HG03139 (cell line): ENCODE measurements around the gene ZNF230.

Experiments
- ATAC-seq: cut with Tn5 transposase; IDR thresholded peaks from one replicate; pipeline ENCODE4 v1.9.1; 2021; ENCODE audit not compliant: unreplicated experiment

The ZNF230 gene

DNA sequence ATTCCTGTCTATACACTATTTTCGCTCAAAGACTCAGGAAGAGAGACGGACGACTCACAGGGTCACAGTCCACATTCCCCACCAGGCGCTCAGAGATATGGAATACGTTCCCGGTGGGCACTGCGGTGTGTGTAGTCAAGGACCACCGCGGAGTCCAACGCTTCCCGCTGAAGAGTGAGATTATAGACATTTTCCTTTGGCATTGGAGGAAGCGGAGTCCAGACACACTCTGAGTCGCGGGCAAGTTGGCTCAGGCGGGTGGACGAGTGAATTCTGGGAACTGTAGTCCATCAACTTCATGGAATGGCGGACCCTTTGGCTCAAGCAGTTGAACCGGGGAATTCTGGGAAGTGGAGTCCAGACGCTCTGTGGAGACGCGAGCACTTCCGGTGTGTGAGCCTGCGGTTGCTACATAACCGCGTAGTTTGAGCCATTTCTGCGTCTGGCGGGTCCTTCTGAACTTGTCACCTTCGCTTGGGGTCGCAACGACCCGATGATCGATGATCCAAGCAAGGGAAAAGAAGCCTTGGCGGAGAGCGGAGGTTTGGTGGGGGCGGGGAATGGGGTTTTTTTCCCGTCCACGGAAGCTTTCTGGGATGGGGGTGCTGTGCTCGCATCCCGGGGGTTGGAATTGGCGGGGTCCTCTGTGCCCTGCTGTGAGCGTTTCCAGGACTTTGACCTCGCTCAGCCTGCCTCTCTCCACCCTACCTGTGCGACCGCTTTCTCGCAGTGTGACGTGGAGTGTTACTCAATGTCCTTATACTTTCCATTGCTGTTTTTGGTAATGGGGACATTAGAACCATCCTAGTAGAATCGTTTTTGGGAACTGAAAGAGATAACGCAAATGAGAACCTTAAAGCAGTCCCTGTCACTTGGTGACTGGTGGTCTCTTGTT, at the start of gene ZNF230:
TSS of gene ZNF230 (plus strand) at position 392 of the 895 bp plus-strand sequence. CDS start 4,122 bp downstream, outside the sequence.
- ATAC-seq, result peak; percentile 88

DNA sequence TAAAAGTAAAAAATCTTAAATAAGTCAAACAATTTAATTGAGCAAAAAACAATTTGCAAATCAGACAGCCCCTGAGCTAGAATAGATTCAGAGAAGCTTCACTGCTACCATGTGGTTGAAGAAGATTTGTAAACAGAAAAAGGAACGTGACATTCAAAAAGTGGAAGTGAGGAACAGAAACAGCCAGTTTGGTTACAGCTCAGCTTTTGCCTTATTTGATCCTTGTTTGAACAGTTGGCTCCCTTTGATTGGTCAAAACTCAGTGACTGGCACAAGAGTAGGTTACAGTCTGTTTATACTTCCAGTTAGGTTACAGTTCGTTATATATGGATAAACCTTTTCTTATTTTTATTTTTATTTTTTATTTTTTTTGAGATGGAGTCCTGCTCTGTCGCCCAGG, 45.9 kb upstream of the ZNF230 start:
- no peak for ATAC-seq

DNA sequence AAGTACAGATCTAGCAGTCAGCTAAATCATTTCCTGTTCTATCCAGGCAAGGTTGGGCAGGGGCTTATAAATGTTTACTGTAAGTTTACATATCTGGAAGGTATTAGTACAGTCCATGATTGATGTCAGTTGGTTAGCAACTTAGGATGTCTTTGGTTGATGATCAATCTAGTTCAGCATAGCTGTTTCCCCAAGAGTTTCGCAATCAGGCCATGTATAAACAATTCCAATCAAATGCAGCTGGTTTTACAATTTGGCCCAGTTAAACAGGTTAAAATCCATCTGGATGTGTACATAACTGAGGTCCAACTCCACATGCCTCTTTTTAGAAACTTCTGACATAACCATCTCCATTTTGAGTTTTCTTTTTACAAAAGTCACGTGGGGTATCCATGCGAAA, 44.9 kb upstream of the ZNF230 start:
- no peak for ATAC-seq

DNA sequence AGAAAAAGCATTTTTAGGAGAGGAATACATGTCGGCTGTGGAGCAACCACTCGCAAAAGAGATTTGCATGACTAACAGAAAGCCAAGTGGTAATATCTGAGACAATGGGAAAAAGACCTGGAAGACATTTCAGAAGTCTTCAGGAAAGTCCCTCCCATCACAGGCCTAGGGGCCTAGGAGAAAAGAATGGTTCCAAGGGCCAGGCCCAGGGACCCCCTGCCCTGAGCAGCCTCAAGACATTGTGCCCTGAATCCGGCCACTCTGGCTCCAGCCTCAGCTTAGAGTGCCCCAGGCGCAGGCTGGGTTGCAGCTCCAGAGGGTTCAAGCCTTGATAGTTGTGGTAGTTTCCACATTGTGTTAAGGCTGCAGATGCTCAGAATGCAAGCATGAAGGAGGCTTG, 42.3 kb upstream of the ZNF230 start:
- ATAC-seq, result no peak

DNA sequence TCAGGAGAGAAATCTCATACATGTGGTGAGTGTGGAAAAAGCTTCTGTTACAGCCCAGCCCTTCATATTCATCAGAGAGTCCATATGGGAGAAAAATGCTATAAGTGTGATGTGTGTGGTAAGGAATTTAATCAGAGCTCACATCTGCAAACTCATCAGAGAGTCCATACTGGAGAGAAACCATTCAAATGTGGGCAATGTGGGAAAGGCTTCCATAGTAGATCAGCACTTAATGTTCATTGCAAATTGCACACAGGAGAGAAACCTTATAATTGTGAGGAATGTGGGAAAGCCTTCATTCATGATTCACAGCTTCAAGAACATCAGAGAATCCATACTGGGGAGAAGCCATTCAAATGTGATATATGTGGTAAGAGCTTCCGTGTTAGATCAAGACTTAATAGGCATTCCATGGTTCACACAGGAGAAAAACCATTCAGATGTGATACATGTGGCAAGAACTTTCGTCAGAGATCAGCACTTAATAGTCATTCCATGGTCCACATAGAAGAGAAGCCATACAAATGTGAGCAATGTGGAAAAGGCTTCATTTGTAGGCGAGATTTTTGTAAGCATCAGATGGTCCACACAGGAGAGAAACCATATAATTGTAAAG, 36.6 kb upstream of the ZNF230 start:
- no peak for ATAC-seq

GRCh38 chr19:43976732-43977131, 26.0 kb upstream of the ZNF230 start:
- ATAC-seq, result no peak

DNA sequence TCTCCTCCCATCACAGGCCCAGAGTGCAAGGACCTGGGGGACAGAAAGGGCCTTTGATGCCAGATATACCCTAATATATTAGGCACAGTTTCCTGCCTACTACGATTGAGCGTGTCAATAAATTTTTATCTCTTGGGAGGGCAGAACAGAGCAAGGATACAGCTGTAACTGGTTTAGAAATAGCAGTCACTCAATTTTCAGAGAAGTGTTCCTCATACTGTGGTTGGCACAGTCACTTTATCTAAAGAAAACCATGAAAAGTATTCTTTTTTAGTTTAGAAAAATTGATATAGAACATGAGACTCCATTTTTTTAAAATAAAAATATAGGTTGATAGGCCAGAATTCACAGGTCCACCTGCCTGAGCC, 19.2 kb upstream of the ZNF230 start:
- no peak for ATAC-seq

DNA sequence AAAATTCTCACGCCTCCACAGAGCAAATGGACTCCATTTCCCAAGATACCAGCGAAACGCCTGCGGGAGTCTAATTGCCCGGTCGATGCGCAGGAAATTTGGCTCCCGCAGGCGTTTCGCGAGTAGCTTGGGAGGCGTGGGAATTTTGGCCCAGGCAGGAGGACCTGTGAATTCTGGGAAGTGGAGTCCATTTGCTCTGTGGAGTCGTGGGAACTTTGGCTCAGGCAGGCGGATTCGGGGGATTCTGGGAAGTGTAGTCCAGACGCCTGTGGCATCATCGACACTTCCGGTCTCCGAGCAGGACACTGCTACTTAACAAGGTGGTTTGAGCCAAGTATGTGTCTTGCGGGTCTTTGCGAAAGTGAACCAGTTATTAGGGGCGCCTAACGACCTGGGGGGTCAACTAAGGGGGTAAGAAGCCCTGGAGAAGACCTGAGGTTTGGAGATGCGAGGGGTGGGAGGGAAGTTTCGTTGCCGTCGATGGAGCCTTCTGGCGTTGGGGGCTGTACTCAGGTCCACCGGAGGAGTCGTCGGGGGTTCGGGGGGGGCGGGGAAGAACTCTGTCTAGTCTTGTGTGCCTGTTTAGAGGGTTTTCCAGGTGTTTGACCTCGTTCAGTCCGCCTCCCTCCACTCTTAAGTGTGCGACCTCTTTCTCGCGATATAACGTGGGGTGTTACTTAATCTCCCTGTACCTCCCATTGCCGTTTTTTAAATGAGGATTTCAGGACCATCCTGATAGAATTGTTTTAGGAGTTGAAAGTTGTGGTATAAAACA, 18.7 kb upstream of the ZNF230 start, which contains the start of gene ZNF155:
TSS of gene ZNF155 (plus strand) at position 277 of the 775 bp plus-strand sequence. CDS start 4,356 bp downstream, outside the sequence.
- ATAC-seq, result peak; percentile 85

DNA sequence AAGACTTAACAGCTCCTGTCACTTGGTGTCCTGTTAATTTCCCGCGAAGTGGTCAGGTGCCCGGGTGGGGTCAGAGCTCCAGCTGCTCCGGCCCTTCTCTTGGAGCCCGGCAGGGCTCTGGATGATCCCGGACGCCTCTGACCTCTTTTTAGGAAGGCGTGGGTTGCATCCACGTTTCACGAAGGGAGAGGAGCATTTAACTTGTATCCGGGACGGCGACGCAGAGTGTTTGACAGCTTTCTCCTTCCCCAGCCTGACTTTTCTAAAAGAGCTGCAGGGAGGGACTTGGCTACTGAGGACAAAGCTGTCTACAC, 18.1 kb upstream of the ZNF230 start:
- ATAC-seq, result no peak

- no peak for ATAC-seq
These were observed 5.0 kb upstream of the ZNF230 start for GRCh38 chr19:43997631-43998290.

- ATAC-seq, result no peak
These were observed 568 bp upstream of the ZNF230 start for GRCh38 chr19:44002212-44002565.

GRCh38 chr19:44003461-44004009, 778 bp downstream of the ZNF230 start:
- peak; percentile 27 for ATAC-seq

DNA sequence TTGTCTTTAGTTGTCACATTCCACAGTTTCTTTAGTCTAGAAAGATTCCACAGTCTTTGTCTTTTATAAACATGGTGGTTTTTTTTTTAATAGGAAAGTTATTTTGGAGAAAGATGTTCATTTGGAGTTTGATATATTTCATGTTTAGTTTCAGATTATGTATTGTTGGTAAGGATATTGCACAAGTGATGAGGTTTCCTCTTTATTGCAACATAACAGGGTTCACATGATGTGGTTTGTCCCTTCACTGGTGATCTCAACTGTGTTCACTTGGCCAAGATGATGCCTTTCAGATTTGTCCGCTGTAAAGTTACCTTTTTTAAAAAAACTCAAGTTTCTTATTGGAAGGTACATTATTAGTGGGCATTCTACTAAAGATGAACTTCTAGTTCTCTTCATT, 3.2 kb downstream of the ZNF230 start:
- ATAC-seq, result no peak

DNA sequence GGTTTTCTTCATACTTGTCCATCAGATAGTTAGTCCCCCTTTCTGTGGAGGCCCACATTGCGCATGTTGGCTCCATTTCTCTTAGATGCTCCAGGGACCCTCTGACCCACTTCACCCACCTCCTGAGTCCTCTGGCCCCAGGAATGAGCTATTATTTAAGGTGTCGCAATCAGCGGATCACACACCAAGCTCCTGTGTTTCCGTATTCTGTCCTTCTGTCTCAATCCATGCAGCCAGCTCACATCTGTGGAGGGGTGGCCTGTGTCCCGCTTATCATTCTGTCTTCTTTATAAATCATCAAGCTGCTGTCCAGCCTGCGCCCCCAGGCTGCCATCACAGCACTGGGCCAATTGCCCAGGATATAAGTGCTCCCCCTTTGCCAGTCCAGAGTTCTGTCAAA, 4.7 kb downstream of the ZNF230 start:
- no peak for ATAC-seq

GRCh38 chr19:44010468-44010867, 7.7 kb downstream of the ZNF230 start:
- no peak for ATAC-seq

- no peak for ATAC-seq
These were observed 16.7 kb downstream of the ZNF230 start for GRCh38 chr19:44019498-44019897.

GRCh38 chr19:44021221-44021620, 18.5 kb downstream of the ZNF230 start:
- ATAC-seq, result no peak

DNA sequence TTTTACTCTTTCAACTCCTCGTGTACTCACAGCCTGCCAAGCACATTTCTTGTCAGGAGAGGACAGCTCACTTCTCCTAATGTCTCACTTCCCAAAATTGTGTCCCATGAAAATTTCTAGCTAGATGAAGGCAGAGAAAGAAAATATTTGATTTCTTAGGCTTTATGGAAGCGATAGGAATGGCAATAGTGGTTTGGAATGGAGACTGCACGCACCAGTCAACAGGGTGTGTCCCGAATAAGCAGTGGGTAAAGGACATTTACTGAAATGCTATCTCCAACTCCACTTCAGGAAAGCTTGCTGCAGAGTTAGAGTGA, 22.1 kb downstream of the ZNF230 start:
- no peak for ATAC-seq

GRCh38 chr19:44025217-44025936, 22.6 kb downstream of the ZNF230 start, which contains the start of gene ZNF222:
TSS of gene ZNF222 (plus strand) at chr19:44025379. CDS start at chr19:44025437, 58 bp downstream.
- peak; percentile 93 for ATAC-seq

GRCh38 chr19:44026622-44027021, 23.9 kb downstream of the ZNF230 start:
- no peak for ATAC-seq
